GM12892 (cell line): ENCODE measurements around the gene CUTC.

ENCODE experiments used
- POLR2A ChIP-seq: IDR thresholded peaks from 2 replicates; pipeline ENCODE4 v1.6.1; 2011; ENCODE audit warnings: low read depth, low read length, control low read depth
- TAF1 ChIP-seq: IDR thresholded peaks from 2 replicates; pipeline ENCODE4 v1.6.1; 2011; ENCODE audit warnings: low read depth, mild to moderate bottlenecking, control low read depth, low read length, borderline replicate concordance

GRCh38 chr10:99785646-99786045 lies 53.6 kb downstream of the CUTC start:
- TF ChIP-seq POLR2A (no peak), TAF1 (no peak)
